GM23248 (cell line): ENCODE results near the gene USP46.

Source experiments
- EZH2 ChIP-seq: fragments of 200-600 bp; sonication (generic); IDR thresholded peaks from 2 replicates; pipeline ENCODE4 v1.6.1; 2018; ENCODE audit warnings: antibody characterized with exemption, mild to moderate bottlenecking; ENCODE audit not compliant: insufficient read depth, poor library complexity, severe bottlenecking
- EZH2phosphoT487 ChIP-seq: fragments of 200-600 bp; sonication (generic); IDR thresholded peaks from 2 replicates; pipeline ENCODE4 v1.6.1; 2018; ENCODE audit warnings: antibody characterized with exemption, moderate library complexity, mild to moderate bottlenecking, low read depth; ENCODE audit not compliant: insufficient read depth

- TF ChIP-seq EZH2 (no peak), EZH2phosphoT487 (no peak)
Observed at GRCh38 chr4:52568351-52568750, 90.8 kb downstream of the USP46 start.
